Uterus (tissue), 2 donors: Measurements from ENCODE around the gene TBC1D1.

Experiments used
- CTCF ChIP-seq, 4 experiments: fragments of 200-600 bp in 2 of 4; fragments of 450-650 bp in 2 of 4; sonication (generic) in 2 of 4; IDR thresholded peaks; one replicate each; pipeline ENCODE4 v1.5.1; 2016 to 2019; ENCODE audit warnings: antibody characterized with exemption in 4 of 4, mild to moderate bottlenecking in 2 of 4, moderate library complexity in 1 of 4
- POLR2A ChIP-seq, 2 donors: fragments of 450-650 bp; IDR thresholded peaks; one replicate each; pipeline ENCODE4 v1.6.1; 2016; ENCODE audit warnings: antibody characterized with exemption in 2 of 2, mild to moderate bottlenecking in 1 of 2, moderate library complexity in 1 of 2

DNA sequence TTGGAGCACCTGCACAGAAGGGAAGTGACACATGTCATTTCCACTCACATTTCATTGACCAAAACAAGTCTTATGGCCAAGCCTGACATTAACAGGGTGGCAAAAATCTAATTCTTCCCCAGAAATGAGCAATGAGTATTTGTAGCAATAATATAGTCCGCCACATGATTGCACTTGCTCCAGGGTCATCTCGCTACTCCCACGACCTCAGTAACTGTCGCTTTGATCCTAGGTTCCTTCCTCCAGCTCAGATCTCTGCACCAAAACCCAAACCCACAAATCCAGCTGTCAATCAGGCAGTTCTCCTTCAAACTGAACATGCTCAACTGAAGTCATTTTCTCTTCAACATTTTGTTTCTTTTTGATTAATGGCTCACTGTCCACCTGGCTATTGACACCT is 44.1 kb downstream of the TBC1D1 start:
- no peak for TF ChIP-seq CTCF (IDR thresholded peaks at IDR 0.05)
- no peak for TF ChIP-seq POLR2A (IDR thresholded peaks at IDR 0.05)
